T-helper 17 cell (primary cell): ENCODE measurements around the gene TMEM87A. TPM values are rescaled to one million over a fixed set of nuclear protein-coding genes. Genes with fewer than 3 reads are reported as not detected.
"Not testable (repeated sequence)": the region's sequence is repeated elsewhere in the genome, so short reads cannot be mapped to it uniquely, and the experiment has no call there.

ENCODE experiments used
- ATAC-seq: fragments of 150-1000 bp; cut with Tn5 transposase; 2 replicates; pipeline ENCODE4 v1.10.0; 2021; ENCODE audit warnings: mild to moderate bottlenecking, moderate library complexity
- DNase-seq, 3 donors: peaks; one replicate each; pipeline versions ENCODE4 v3.0.0 to v3.0.0-alpha.2; 2020 to 2021
- H3K9me3 ChIP-seq: one replicate; pipeline ENCODE4 v1.7.0; 2013; ENCODE audit warnings: low read length, mild to moderate bottlenecking; ENCODE audit not compliant: control insufficient read depth, poor library complexity, severe bottlenecking
- H3K27ac Mint-ChIP-seq: one replicate; pipeline ENCODE4 v1.8.0; 2022; ENCODE audit warnings: mild to moderate bottlenecking, moderate library complexity, mixed read lengths
- H3K27me3 Mint-ChIP-seq: one replicate; pipeline ENCODE4 v1.8.0; 2022; ENCODE audit warnings: mixed read lengths
- H3K36me3 Mint-ChIP-seq: one replicate; pipeline ENCODE4 v1.8.0; 2022; ENCODE audit warnings: low read depth, mixed read lengths
- H3K4me1 Mint-ChIP-seq: one replicate; pipeline ENCODE4 v1.8.0; 2022; ENCODE audit warnings: mild to moderate bottlenecking, mixed read lengths
- H3K4me3 Mint-ChIP-seq: one replicate; pipeline ENCODE4 v1.8.0; 2022; ENCODE audit warnings: mild to moderate bottlenecking, moderate library complexity, mixed read lengths
- total RNA-seq, 4 donors: library from RNA in 2 of 4; stranded (reverse) in 2 of 4; gene quantifications; one replicate each; pipeline ENCODE4 v1.2.3 and lab custom pipeline; 2022 to 2026

TMEM87A gene
- total RNA-seq, 2 donors from 2014 or later, result 54.7 to 66.5 TPM

DNA sequence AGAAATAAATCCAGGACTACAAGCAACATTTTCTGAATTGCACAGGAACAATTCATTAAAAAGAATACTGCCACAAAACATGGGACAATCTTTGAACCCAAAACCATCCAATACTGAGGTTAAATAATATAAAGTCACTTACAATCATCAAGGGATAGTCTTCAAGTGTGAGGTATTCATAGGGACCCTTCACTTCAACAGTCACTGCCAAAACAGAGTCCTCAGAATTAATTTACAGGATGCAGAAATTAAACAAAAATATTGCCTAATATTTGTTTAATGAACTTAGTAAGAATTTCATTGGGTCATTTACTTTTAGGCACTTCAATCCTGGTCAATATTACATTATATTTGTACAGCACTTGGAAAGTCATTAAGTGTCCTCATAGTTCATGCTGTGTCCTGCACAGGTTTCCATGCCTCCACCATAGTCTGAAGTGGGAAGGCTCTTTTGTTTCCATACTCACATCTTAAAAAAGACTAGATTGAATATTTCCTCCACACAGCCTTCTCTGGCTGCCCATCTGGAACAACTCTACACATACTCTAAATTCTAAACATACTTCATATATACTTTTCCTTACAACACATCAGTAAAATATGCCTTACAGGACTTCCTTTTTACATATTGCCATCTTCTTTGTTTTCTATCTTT is 33.6 kb downstream of the TMEM87A start:
- no peaks in the 10 kb centered on the region for H3K9me3 ChIP-seq
- Mint-ChIP-seq H3K36me3 (peaks cover 17% of the 10 kb centered on the region), H3K4me3 (no peak overlapping the region), H3K27ac (no peak overlapping the region), H3K4me1 (peaks cover 13% of the 10 kb centered on the region), H3K27me3 (no peaks in the 10 kb centered on the region)
- no peak for DNase-seq
- no peak for ATAC-seq

DNA sequence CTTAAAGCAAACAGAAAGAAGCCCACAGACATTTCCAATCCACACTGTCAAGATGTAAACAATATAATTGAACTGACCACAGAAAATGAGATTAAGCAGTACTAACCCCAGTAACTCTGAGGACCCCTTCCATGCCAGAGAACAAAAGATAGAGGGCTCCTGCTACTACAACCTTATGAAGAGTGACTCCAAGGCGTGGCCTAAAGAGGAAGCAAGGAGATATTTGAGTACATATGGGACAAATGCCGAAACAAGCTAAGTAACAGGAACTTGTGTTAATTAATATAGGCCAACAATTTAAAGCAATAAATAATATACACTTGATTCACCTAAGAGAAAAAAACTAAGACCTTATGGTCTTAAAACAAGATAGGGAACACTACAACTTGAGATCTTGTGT is 40.1 kb downstream of the TMEM87A start:
- ATAC-seq, result no peak
- no peaks in the 10 kb centered on the region for H3K9me3 ChIP-seq
- no peaks in the 10 kb centered on the region for H3K27me3 Mint-ChIP-seq
- H3K36me3 Mint-ChIP-seq, result peaks cover 13% of the 10 kb centered on the region
- peaks cover 21% of the 10 kb centered on the region for H3K4me1 Mint-ChIP-seq
- no peak overlapping the region for H3K27ac Mint-ChIP-seq
- no peak for DNase-seq
- H3K4me3 Mint-ChIP-seq, result no peak overlapping the region

DNA sequence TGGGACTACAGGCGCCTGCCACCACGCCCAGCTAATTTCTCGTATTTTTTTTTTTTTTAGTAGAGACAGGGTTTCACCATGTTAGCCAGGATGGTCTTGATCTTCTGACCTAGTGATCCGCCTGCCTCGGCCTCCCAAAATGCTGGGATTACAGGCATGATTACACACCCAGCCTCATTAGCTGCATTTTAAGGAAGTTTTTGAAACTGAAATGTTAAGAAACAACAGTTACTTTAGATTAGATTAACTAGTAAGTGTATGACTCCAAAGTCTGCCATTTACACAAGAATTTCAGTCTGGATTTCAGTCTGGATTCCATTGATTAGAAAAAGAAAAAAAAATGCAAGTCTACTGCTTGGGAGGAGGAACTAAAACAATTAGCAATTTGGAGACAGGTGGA is 40.6 kb downstream of the TMEM87A start:
- H3K36me3 Mint-ChIP-seq, result peaks cover 13% of the 10 kb centered on the region
- H3K27me3 Mint-ChIP-seq, result no peaks in the 10 kb centered on the region
- no peak overlapping the region for H3K4me3 Mint-ChIP-seq
- DNase-seq (no peak), ATAC-seq (no peak)
- no peak overlapping the region for H3K27ac Mint-ChIP-seq
- no peaks in the 10 kb centered on the region for H3K9me3 ChIP-seq
- H3K4me1 Mint-ChIP-seq, result peaks cover 21% of the 10 kb centered on the region

DNA sequence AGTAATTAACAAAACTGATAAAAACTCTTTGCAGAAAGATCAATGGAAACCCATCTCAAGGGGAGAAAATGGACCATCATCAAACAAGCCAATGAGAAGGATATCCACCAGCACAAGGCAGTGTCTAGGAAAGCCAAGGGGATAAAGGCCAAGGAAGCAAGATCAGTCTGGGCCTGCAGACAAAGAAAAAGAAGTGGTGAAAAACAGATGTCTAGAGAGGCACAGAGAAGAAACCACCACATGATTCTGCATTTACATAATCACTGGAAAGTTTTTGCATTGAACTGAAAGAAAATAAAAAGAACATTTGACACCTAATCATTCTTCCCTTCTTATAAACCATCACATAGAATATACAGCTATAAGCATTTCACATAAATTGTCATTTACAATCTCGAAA is 42.1 kb downstream of the TMEM87A start:
- H3K4me1 Mint-ChIP-seq, result peaks cover 16% of the 10 kb centered on the region
- ATAC-seq (no peak), DNase-seq (no peak)
- H3K27me3 Mint-ChIP-seq, result no peaks in the 10 kb centered on the region
- peaks cover 7% of the 10 kb centered on the region for H3K36me3 Mint-ChIP-seq
- H3K9me3 ChIP-seq, result no peaks in the 10 kb centered on the region
- H3K4me3 Mint-ChIP-seq, result no peak overlapping the region
- H3K27ac Mint-ChIP-seq, result no peak overlapping the region

DNA sequence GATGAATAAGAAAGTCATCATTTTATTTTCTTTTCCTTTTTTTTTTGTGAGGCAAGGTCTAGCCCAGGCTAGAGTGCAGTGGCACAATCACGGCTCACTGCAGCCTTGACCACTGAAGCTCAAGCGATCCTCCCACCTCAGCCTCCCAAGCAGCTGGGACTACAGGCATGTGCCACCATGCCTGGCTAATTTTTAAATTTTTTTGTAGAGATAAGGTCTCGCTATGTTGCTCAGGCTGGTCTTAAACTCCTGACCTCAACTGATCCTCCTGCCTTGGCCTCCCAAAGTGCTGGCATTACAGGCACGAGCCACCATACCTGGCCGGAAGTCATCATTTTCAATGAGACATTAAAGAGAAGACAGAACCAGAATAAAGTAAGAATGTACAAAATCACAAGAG is 44.3 kb downstream of the TMEM87A start:
- ATAC-seq, H3K27me3 Mint-ChIP-seq, H3K36me3 Mint-ChIP-seq, H3K4me3 Mint-ChIP-seq, H3K9me3 ChIP-seq, DNase-seq, H3K27ac Mint-ChIP-seq: not testable (repeated sequence)
- peaks cover 10% of the 10 kb centered on the region for H3K4me1 Mint-ChIP-seq

DNA sequence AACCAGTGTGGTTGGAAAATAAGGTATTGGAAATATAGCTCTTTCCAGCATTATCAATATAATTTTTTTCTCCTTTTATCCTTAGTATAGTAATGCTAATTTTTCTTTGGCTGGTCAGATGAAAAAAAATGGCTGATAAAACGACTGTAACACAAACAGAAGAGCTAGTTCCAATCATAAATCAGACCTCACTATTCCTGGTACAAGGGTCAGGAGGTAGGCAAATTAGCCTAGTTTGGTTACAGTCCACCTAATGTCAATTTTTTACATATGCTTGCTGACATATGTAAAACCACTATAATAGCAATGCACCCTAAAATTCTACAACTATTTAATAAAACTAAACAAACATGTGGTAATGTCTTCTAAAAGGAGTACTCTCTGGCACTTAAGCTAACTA is 45.2 kb downstream of the TMEM87A start:
- ATAC-seq (no peak), DNase-seq (no peak)
- H3K27ac Mint-ChIP-seq, result no peak overlapping the region
- H3K9me3 ChIP-seq, result no peaks in the 10 kb centered on the region
- H3K27me3 Mint-ChIP-seq, result no peaks in the 10 kb centered on the region
- H3K4me1 Mint-ChIP-seq, result peaks cover 9% of the 10 kb centered on the region
- H3K4me3 Mint-ChIP-seq, result no peak overlapping the region
- peaks cover 6% of the 10 kb centered on the region for H3K36me3 Mint-ChIP-seq

DNA sequence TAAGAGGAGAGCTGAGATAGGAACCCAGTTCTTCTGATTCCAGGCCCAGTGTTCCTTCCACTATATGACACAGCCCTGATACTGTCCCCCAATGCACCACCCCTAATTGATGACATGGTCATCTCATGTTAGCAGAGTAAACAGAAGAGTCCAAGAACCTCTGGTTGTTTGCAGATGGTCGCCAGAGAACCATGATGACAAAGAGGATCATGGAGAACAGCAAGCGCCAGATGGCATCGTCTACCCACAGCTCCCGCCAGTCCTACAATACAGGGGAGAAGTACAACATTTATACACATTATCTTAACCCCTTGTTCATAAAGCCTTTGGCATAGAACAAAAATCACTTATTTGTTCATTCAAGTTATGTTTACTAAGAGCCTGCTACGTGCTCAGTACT is 46.6 kb downstream of the TMEM87A start:
- ATAC-seq, result no peak

DNA sequence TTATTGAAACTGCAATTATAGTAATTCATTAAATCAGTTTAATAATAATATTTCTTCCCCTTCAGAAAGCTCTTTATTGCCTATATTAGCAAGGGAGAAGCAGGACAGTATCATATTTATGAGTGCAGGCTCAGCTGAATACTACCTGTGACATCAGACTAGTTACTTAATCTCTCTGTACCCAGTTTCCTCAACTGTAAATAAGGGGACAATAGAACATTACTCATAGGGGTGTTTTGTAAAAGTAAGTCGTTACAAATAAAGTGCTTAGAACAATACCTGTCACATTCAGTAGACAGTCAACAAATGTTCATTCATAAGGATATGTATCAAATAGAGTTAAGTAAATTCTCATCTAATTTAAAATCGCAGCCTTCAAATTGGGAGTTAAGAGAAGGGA is 53.0 kb downstream of the TMEM87A start:
- no peak overlapping the region for H3K4me3 Mint-ChIP-seq
- peaks cover 7% of the 10 kb centered on the region for H3K36me3 Mint-ChIP-seq
- H3K27ac Mint-ChIP-seq, result no peak overlapping the region
- peaks cover 4% of the 10 kb centered on the region for H3K4me1 Mint-ChIP-seq
- no peaks in the 10 kb centered on the region for H3K27me3 Mint-ChIP-seq
- ATAC-seq, result no peak
- DNase-seq, result no peak
- H3K9me3 ChIP-seq, result no peaks in the 10 kb centered on the region

More for the DNA sequence above, 46.6 kb downstream of the TMEM87A start:
- no peak overlapping the region for H3K27ac Mint-ChIP-seq
- DNase-seq, result no peak
- peaks cover 5% of the 10 kb centered on the region for H3K4me1 Mint-ChIP-seq
- peaks cover 6% of the 10 kb centered on the region for H3K36me3 Mint-ChIP-seq
- H3K27me3 Mint-ChIP-seq, result no peaks in the 10 kb centered on the region
- no peaks in the 10 kb centered on the region for H3K9me3 ChIP-seq
- no peak overlapping the region for H3K4me3 Mint-ChIP-seq

DNA sequence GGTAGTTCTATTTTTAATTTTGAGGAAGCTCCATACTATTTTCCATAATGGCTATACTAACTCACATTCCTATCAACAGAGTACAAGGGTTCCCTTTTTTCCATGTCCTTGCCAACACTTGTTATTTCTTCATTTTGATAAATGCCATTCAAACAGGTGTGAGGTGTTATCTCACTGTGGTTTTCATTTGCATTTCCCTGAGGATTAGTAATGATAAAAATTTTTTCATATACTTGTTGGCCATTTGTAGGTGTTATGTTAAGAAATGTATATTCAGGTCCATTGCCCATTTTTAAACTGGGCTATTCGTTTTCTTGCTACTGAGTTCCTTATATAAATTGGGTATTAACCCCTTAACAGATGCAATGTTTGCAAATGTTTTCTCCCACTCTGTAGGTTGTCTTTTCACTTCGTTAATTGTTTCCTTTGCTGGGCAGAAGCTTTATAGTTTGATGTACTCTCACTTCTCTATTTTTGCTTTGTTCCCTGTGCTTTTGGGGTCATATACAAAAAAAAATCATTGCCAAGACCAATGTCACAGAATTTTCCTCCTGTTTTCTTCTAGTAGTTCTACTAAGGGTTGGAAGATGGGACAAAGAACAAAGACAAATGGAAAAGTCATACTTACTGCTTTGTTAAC is 54.2 kb downstream of the TMEM87A start:
- H3K27me3 Mint-ChIP-seq, result no peaks in the 10 kb centered on the region
- H3K4me1 Mint-ChIP-seq, result peaks cover 9% of the 10 kb centered on the region
- no peaks in the 10 kb centered on the region for H3K9me3 ChIP-seq
- ATAC-seq, result no peak
- peak overlapping the region; percentile 15 for H3K4me3 Mint-ChIP-seq
- H3K36me3 Mint-ChIP-seq, result peaks cover 7% of the 10 kb centered on the region
- DNase-seq, result no peak
- peak overlapping the region; percentile 43 for H3K27ac Mint-ChIP-seq

DNA sequence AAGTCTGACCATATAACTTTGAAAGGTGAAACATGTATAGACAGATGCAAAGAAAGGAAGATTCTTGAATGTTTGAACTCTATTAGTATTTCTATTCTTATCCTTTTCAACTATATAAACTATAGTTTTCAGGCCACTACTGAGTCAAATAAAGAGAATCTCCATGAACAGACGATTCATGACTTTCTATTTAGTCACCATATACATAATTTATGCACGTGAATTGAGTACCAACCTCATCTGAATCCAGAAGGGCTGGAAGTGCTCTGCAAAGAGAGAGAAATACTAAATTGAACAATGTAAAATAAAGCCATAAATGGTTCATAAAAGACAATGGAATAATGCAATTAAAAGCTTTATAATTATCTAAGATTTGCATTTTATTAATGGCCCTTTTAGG is 55.7 kb downstream of the TMEM87A start:
- Mint-ChIP-seq H3K27me3 (no peaks in the 10 kb centered on the region), H3K36me3 (peaks cover 7% of the 10 kb centered on the region), H3K27ac (no peak overlapping the region), H3K4me1 (peaks cover 9% of the 10 kb centered on the region), H3K4me3 (no peak overlapping the region)
- ATAC-seq (no peak), DNase-seq (no peak)
- H3K9me3 ChIP-seq, result no peaks in the 10 kb centered on the region

DNA sequence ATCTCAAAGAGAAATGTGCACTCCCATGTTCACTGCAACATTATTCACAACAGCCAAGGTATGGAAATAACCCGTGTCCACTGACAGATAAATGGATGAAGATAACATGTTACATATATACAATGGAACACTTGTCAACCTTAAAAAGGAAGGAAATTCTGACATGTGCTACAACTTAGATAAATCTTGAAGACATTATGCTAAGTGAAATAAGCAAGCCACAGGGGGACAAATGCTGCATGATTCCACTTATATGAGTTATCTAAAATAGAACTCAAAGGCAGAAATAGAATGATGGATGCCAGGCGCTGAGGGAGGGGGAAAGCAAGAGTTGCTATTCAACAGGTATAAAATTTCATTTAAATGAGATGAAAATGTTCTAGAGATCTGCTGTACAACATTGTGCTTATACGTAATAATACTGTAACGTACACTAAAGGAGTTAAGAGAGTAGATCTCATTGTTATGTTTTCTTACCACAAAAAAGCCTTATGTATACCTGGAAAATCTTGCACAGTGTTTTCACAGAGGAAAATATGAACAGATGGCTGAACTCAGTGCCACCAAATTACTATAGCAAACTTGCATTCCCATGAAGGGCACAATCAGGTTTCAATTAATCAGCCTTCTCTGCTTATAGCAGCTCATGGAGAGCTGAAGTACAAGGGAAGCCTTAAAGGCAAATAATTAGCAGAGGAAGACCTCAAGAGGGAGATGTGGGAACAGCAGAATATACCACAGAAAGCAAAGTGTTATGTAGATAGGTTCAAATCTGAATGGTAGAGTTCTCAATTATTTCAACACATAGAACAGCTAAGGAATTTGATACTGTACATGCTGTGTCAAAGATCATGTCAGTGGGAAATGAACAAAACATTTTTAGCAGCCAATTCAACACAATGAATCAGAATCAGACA is 57.1 kb downstream of the TMEM87A start:
- peak overlapping the region; percentile 49 for H3K27ac Mint-ChIP-seq
- H3K27me3 Mint-ChIP-seq, result no peaks in the 10 kb centered on the region
- peaks cover 9% of the 10 kb centered on the region for H3K36me3 Mint-ChIP-seq
- DNase-seq (no peak), ATAC-seq (no peak)
- peaks cover 9% of the 10 kb centered on the region for H3K4me1 Mint-ChIP-seq
- no peak overlapping the region for H3K4me3 Mint-ChIP-seq
- H3K9me3 ChIP-seq, result no peaks in the 10 kb centered on the region

DNA sequence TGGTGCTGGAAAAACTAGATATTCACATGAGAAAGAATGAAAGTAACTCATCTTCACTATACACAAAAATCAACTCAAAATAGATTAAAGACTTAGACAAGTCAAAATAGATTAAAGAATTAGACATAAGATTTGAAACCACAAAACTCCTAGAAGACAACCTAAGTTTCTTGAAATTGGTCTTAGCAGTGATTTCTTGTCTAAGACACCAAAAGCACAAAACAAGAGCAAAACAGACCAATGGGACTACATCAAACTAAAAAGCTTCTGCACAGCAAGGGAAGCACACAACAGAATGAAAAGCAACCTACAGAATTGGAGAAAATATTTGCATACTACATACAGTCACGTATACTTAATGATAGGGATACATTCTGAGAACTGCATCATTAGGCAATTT is 58.6 kb downstream of the TMEM87A start:
- peaks cover 9% of the 10 kb centered on the region for H3K4me1 Mint-ChIP-seq
- ATAC-seq, result no peak
- peak overlapping the region; percentile 78 for H3K27ac Mint-ChIP-seq
- DNase-seq, result no peak
- peaks cover 9% of the 10 kb centered on the region for H3K36me3 Mint-ChIP-seq
- no peaks in the 10 kb centered on the region for H3K27me3 Mint-ChIP-seq
- no peak overlapping the region for H3K4me3 Mint-ChIP-seq
- no peaks in the 10 kb centered on the region for H3K9me3 ChIP-seq

DNA sequence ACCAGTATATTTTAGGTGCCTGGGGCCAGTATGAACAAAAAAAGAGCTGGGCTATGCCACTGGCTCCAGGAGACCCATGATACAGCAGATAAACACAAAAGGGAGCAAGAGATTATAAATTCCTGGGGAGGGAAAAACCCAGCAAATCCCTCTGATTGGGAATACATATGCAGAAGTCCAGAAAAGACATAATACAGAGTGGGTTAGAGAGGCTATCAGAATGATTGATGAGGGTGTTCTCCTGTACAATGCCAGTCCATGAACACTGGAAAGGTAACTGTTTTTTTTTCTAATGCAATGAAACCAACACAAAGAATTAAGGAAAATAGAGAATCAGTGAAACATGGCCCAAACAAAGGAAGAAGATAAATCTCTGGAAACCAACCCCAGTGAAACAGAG is 59.7 kb downstream of the TMEM87A start:
- DNase-seq (no peak), ATAC-seq (no peak)
- no peaks in the 10 kb centered on the region for H3K9me3 ChIP-seq
- no peak overlapping the region for H3K27ac Mint-ChIP-seq
- H3K4me1 Mint-ChIP-seq, result peaks cover 10% of the 10 kb centered on the region
- H3K36me3 Mint-ChIP-seq, result peaks cover 9% of the 10 kb centered on the region
- H3K4me3 Mint-ChIP-seq, result no peak overlapping the region
- no peaks in the 10 kb centered on the region for H3K27me3 Mint-ChIP-seq
